GM13977 (cell line): Measurements from ENCODE around the gene CDYL.

ENCODE experiments used
- DNase-seq: peaks from one replicate; pipeline ENCODE4 v3.0.0; 2012; ENCODE audit warnings: low spot score
- in situ Hi-C: fragments of 300-500 bp; cut with MboI; formaldehyde crosslinking; loops from one replicate; pipeline ENCODE4 v1.12.0; 2022; ENCODE audit warnings: low sequenced_read_pairs, low pct_unique_long_range_greater_than_20kb, mixed read lengths, inconsistent platforms; ENCODE audit not compliant: unreplicated experiment
- TF ChIP-seq, protein P1 (sequence below): IDR thresholded peaks from 2 replicates; pipeline ENCODE4 v1.5.1; 2012; ENCODE audit warnings: mild to moderate bottlenecking, control low read depth; ENCODE audit not compliant: insufficient read depth; ENCODE audit errors: extremely low read depth, missing control alignments

CDYL gene

DNA sequence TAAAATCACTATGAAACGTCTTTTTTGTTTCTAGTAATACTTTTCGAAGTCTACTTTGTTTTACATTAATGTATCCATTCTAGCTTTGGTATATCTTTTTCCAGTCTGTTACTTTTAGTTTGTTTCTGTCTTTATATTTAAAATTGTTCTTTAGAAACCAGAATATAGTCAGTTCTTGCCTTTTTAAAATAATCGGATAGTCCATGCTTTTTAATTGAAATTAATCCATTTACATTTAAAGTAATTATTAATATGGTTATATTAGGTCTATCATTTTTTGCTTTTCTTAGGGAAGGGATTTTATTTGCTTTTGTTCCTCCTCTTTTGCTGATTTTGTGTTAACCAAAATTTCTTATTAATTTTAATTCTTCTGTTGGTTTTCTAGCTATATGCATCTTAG is 23.7 kb downstream of the CDYL start:
- in situ Hi-C loops, result no loop called here
- TF ChIP-seq, protein P1, sequence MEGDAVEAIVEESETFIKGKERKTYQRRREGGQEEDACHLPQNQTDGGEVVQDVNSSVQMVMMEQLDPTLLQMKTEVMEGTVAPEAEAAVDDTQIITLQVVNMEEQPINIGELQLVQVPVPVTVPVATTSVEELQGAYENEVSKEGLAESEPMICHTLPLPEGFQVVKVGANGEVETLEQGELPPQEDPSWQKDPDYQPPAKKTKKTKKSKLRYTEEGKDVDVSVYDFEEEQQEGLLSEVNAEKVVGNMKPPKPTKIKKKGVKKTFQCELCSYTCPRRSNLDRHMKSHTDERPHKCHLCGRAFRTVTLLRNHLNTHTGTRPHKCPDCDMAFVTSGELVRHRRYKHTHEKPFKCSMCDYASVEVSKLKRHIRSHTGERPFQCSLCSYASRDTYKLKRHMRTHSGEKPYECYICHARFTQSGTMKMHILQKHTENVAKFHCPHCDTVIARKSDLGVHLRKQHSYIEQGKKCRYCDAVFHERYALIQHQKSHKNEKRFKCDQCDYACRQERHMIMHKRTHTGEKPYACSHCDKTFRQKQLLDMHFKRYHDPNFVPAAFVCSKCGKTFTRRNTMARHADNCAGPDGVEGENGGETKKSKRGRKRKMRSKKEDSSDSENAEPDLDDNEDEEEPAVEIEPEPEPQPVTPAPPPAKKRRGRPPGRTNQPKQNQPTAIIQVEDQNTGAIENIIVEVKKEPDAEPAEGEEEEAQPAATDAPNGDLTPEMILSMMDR, result no peak
- DNase-seq, result no peak

DNA sequence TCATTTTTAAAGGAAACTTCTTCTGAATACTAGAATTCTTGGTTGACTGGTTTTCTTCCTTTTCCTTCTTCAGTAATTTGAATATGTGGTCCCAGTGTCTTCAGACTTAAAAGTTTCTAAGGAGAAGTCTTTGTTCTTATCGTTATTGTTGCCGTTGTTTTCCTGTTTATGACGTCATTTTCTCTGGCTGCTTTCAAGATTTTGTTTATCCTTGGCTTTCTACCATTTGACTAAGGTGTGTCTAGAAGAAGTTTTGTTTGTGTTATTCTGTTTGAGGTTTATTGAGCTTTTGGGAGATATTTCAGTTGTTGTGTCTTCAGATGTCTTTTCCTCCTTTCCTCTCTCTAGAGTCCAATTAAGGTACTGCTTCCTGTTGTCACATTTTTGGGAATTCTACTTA is 24.5 kb downstream of the CDYL start:
- DNase-seq, result no peak
- TF ChIP-seq, protein P1, result no peak
- in situ Hi-C loops, result no loop called here

DNA sequence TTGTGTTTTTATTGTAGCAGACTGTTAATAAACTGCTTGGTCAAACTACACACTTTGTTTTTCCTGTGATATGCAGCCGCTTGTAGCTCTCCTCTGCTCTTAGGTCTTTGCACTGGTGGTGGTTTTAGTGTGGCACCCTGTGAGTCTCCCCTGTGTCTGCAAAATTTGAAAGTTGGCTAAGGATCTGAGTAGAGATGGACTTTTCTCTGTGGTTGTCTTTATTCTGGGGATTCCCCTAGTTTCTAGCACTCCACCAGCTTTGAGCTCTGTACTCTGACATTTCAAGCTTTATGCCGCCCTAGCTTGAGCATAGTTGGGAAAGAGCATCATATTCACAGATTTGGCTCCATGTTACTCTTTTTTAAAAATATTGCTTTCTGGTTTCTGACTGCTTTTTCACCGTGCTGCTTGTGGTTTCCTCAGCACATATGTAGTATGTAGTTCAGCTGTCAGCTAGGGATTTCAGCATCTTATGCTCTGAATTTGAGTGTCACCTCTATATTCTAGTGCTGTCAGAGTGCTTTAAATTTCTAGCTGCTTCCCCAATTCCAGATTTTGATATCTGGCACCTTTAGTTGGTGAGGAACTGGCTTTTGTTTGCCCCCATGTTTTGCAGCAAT is 25.4 kb downstream of the CDYL start:
- DNase-seq, result peak; percentile 39
- in situ Hi-C loops, result no loop called here
- TF ChIP-seq, protein P1, result no peak

DNA sequence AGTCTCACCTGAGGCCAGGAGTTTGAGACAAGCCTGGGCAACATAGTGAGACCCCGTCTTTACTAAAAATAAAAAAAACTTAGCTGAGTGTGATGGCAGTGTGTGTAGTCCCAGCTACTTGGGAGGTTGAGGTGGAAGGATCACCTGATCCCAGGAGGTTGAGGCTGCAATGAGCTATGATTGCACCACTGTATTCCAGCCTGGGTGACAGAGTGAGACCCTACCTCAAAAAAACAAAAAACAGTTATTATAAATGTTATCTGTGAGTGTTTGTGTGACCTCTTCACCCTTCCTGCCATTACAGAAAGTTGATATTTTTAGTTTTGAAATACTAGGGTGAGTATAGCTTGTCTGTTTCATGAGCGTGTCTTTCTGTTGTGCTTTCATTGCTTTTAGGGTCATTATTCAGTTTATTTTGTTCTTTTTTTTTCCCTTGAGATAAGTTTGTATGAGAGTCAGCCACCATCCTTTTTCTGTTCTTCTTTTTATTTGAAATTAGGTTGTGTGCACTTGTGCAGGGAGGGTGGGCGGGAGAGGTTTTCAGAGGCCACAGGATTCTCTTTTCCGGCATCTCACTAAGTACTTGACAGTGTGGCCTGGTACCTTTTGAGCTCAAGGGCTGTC is 26.2 kb downstream of the CDYL start:
- DNase-seq, result peak; percentile 62
- TF ChIP-seq, protein P1, result no peak
- in situ Hi-C loops, result no loop called here

DNA sequence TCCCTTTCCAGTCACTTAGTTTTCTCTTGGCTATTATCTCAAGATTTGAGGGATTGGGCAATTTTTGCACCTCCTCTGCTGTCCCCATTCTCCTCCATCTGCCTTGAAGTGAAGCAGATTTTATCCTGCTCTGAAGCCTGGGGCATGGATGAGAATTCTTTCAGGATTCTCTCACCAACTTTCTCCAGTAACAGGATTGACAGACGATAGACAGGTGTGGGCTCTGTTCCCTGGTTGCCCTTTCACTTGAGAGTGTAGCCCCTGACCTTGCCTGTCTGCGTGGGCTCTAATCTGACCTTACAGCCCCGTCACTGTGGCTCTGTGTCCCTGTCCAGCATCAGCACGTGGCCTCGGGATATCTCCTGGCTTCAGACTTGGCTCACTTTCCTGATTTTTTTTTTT is 27.1 kb downstream of the CDYL start:
- TF ChIP-seq, protein P1, result no peak
- no peak for DNase-seq
- in situ Hi-C loops, result no loop called here

DNA sequence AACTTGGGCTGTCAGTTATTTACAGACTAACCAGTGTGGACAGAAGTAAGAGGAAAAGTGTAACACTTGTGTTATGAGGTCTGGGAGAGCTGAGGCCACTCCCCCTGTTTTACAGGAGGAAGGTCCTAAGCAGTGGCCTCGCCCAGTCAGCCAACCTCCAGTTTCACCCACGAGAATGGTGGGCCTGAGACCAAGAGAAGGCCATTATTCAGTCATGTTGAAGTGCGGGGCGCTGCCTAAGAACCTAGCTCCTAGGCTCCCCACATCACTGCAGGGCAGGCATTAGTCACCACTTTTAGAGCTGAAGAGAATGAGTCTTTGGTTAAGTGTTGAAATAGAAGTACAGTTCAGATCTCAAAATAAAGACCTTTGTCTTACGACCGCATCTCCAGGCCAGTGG is 27.9 kb downstream of the CDYL start:
- TF ChIP-seq, protein P1, result no peak
- DNase-seq, result no peak
- in situ Hi-C loops, result no loop called here
